ENCODE data around the gene ZSCAN16. TPM values are rescaled to one million over a fixed set of nuclear protein-coding genes. Genes with fewer than 3 reads are reported as not detected.

The ZSCAN16 gene
- total RNA-seq, 1 experiment from 2014 or later: 7.9 TPM

GRCh38 chr6:28125401-28125800, 992 bp downstream of the ZSCAN16 start:
- DNase-seq (ENCODE audit: extremely low read depth, low read depth): no peak

GRCh38 chr6:28134015-28134414, 9.6 kb downstream of the ZSCAN16 start:
- DNase-seq (ENCODE audit: extremely low read depth, low read depth): peak; percentile 43

GRCh38 chr6:28134716-28135115, 10.3 kb downstream of the ZSCAN16 start:
- no peak for DNase-seq (ENCODE audit: extremely low read depth, low read depth)

DNA sequence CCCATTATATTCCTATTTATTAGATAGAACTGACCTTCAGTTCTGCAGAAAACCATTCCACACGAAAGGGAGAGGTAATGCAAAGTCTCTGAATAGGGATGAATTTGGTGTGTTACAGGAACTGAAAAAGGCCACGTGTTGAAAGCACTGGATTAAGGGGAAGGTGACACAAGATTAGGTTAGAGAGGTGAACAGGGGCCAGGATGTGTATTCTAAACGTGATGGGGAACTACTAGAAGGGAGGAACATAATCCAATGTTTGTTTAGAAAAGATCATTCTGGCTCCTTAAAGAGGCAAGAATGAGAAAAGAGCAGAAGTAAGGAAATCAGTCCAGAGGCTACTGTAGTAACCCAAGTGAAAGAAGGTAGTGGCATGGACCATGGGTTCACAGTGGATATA, 11.0 kb downstream of the ZSCAN16 start:
- no peak for DNase-seq (ENCODE audit: extremely low read depth, low read depth)

- peak; percentile 90 for DNase-seq (ENCODE audit: extremely low read depth, low read depth)
Measured at GRCh38 chr6:28136585-28137504, 12.4 kb downstream of the ZSCAN16 start.

DNA sequence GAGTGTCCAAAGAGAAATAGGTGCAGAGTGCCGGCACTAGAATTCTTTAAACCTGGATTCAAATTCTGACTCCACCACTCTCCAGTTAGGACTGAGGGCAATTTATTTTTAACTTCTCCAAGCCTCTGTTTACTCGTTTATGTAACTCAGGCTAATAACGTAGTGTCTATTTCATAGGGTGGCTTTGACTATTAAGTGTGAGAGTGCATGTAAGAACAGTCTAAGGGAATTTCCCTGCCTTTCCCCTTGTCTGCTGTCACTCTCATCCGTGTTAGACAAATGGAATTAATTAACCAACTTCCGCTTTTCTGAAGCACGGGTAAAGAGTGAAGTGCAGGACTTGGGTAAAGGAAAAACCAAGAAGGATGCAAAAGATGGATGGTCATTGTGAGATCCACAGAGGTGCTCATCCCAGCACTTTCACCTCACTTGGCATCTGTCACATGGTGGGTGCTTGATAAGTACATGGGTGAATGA, 13.1 kb downstream of the ZSCAN16 start:
- DNase-seq (ENCODE audit: extremely low read depth, low read depth): no peak

DNA sequence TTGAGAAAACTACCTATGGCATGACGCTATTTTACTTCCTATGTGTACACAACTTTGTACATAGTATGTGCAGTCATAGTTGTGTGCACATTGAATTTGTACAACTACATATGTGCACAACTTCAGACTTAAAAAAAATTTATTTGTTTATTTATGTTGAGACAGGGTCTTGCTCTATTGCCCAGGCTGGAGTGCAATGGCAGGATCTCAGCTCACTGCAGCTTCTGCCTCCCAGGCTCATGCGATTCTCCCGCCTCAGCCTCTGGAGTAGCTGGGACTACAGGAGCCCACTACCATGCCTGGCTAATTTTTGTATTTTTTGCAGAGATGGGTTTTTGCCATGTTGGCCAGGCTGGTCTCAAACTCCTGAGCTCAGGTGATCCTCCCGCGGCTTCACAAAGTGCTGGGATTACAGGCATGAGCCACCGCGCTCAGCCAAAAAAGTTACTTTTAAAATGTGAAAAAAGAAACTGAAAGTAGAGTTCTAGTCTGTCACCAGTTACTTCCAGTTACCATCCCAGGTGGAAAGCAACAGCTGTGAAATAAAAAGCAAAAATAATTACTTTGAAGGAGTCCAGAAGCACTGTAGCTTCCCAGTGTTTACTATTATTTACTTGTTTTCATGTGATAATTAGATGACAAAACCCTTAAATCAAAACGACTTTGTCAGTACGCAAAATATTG, 15.6 kb downstream of the ZSCAN16 start:
- no peak for DNase-seq (ENCODE audit: extremely low read depth, low read depth)

DNA sequence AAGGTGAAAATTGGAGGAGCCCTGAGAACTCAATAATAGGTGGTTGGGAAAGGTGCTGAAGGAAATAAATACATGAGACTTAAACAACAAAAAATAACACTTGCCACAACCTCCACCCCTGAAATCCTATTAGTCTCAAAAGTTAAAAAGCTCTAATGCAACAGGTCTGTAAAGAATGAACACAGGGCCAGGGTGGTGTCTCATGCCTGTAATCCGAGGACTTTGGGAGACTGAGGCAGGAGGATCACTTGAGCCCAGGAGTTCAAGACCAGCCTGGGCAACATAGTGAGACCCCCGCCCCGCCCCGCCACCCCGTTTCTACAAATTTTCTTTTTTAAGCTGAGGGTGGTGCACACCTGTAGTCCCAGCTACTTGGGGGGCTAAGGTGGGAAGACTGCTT, 16.2 kb downstream of the ZSCAN16 start:
- DNase-seq (ENCODE audit: extremely low read depth, low read depth): no peak

GRCh38 chr6:28141500-28142329, 17.3 kb downstream of the ZSCAN16 start, which contains the start of gene ZKSCAN8:
TSS of gene ZKSCAN8 (plus strand) at chr6:28141883. CDS start at chr6:28148408, 6,525 bp downstream.
- peak; percentile 81 for DNase-seq (ENCODE audit: extremely low read depth, low read depth)

DNA sequence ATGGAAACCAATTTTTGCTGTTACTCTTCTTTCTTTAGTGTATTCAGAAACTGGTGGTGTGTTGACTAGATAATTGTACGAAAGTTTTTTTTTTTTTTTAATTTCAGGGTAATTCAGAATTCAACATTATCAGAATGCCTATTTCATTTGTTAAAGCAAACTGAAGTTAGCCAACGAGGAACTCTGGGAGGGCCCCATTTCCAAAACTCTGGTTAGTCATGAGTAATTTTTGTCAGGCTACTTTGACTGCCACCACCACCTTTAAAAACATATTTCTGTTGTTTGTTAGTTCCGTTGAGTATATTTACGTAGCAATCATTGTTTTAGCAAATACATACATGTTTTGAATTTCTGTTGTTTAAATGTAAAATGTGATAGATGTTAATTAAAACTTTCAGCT, 18.0 kb downstream of the ZSCAN16 start:
- no peak for DNase-seq (ENCODE audit: extremely low read depth, low read depth)

GRCh38 chr6:28145231-28145630, 20.8 kb downstream of the ZSCAN16 start:
- no peak for DNase-seq (ENCODE audit: extremely low read depth, low read depth)

DNA sequence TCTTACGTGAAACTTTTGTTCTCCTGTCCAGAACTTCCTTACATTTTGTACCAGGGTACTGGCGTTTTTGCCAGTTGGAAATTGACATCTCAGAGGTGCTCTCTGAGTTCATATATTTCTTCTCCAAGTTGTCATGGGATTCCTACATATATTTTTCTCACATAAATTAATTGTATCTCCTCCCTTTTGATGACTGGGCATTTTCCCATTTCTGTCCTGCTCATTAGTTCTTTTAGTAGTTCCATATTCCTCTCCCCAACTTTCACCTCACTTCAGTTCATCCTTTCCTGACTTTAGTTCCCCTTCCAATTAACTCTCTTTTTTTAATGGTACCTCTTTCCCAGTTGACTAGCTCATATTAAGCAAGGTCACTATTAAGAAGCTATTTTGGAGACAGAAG, 28.1 kb downstream of the ZSCAN16 start:
- no peak for DNase-seq (ENCODE audit: extremely low read depth, low read depth)

GRCh38 chr6:28153546-28153945, 29.1 kb downstream of the ZSCAN16 start:
- no peak for DNase-seq (ENCODE audit: extremely low read depth, low read depth)

DNA sequence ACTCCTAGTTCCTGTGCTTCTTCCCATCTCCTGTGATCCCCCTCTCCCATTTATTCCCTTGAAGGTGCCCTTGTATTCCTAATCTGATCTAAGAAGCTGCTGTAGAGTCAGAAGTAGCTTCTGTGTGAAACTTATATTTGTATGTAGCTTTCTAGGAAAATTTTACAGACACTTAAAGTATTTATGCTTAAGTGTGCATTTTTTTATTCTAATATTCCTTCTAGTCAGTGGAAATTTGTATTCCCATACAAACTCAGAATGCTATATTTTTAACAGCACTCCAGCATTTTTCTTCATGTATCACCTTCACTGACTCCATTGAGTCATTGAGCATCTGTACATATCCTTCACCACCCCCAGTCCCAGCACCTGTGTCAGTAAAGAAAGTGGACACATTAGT, 29.9 kb downstream of the ZSCAN16 start:
- DNase-seq (ENCODE audit: extremely low read depth, low read depth): no peak

- DNase-seq (ENCODE audit: extremely low read depth, low read depth): no peak
Measured at GRCh38 chr6:28158318-28158717, 33.9 kb downstream of the ZSCAN16 start.

GRCh38 chr6:28159029-28159607, 34.7 kb downstream of the ZSCAN16 start:
- no peak for DNase-seq (ENCODE audit: extremely low read depth, low read depth)

- no peak for DNase-seq (ENCODE audit: extremely low read depth, low read depth)
Measured at GRCh38 chr6:28160233-28160632, 35.8 kb downstream of the ZSCAN16 start.

DNA sequence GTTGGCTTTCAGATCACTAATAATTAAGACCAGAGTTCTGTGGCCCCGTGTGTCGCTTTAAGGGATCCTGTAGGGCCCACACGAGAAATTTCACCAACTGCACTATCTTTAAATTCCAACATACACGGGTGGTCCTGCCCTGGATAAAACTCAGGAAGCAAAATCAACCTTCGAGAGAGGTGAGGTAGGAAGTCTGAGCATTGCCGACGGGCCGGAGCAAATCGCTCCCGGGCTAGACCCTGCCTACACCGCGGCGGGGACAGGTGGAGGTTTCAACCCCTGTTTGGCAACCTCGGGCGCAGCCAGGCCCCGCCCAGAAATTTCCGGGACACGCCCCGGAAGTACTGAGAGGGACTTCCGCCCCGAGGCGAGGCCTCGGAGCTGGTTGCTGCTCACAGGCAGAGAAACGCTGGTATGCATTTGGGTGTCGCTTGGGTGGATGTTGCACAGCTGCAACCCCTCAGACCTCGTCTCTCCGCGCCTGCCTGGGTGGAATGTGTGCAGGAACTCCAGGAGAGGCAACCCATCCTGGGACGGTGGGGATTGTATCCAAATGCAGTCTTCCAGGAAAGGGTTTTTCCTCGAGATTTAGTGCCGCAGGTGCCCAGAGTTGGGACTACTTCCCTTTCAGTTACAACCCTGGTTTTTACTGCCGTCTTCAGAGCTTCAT, 37.1 kb downstream of the ZSCAN16 start:
- DNase-seq (ENCODE audit: extremely low read depth, low read depth): peak; percentile 50

- DNase-seq (ENCODE audit: extremely low read depth, low read depth): no peak
Measured at GRCh38 chr6:28165563-28165962, 41.2 kb downstream of the ZSCAN16 start.

GRCh38 chr6:28167068-28167467, 42.7 kb downstream of the ZSCAN16 start:
- no peak for DNase-seq (ENCODE audit: extremely low read depth, low read depth)

All from NCI-H460 (cell line).